Upper lobe of right lung (tissue), 1 donor: ENCODE data around the gene PEX14. TPM values are rescaled to one million over a fixed set of nuclear protein-coding genes. Genes with fewer than 3 reads are reported as not detected.
A peak's percentile ranks its signal among the peaks of the same experiment; 100 is the strongest.

Source experiments
- ATAC-seq: fragments of 200-7000 bp; cut with Tn5 transposase; one replicate; pipeline ENCODE4 v1.9.1; 2020; ENCODE audit warnings: mild to moderate bottlenecking, moderate library complexity
- DNase-seq: peaks from one replicate; pipeline ENCODE4 v3.0.0-alpha.2; 2020
- H3K27ac ChIP-seq: fragments of 200-600 bp; one replicate; pipeline ENCODE4 v1.8.0; 2022
- H3K27me3 ChIP-seq: fragments of 200-600 bp; one replicate; pipeline ENCODE4 v1.8.0; 2022; ENCODE audit warnings: mild to moderate bottlenecking
- H3K36me3 ChIP-seq: fragments of 200-600 bp; one replicate; pipeline ENCODE4 v1.8.0; 2022
- H3K4me1 ChIP-seq: fragments of 200-600 bp; one replicate; pipeline ENCODE4 v1.8.0; 2022
- H3K4me3 ChIP-seq: fragments of 200-600 bp; one replicate; pipeline ENCODE4 v1.8.0; 2022; ENCODE audit warnings: mild to moderate bottlenecking
- H3K9me3 ChIP-seq: fragments of 200-600 bp; one replicate; pipeline ENCODE4 v1.8.0; 2022
- intact Hi-C: fragments of 100-400 bp; cut with DNase I; formaldehyde crosslinking; loops from one replicate; pipeline ENCODE4 v1.11.0; 2022
- total RNA-seq: library from RNA; stranded (reverse); fragmentation: NEBNext Ultra II Directional; extraction: Animal tissue kit (Norgen Biotek cat#: 25700); gene quantifications from one replicate; pipeline ENCODE4 v1.2.1, GENCODE V29; 2021
- TF ChIP-seq, protein P1 (sequence below): fragments of 200-600 bp; IDR thresholded peaks from one replicate; pipeline ENCODE4 v1.8.0; 2022; ENCODE audit warnings: antibody characterized with exemption
- donor health status: DM: no; HTN: yes; CAD: no; lungs with severe emphysema.

PEX14 gene
- total RNA-seq, 1 donor from 2014 or later, result 25.8 TPM

- no peaks in the 10 kb centered on the region for H3K27me3 ChIP-seq
- no peaks in the 10 kb centered on the region for H3K4me1 ChIP-seq
- intact Hi-C loops, result no loop called here
- no peaks in the 10 kb centered on the region for H3K9me3 ChIP-seq
- ATAC-seq, result peak; percentile 55
- no peak overlapping the region for H3K27ac ChIP-seq
- H3K4me3 ChIP-seq, result no peak overlapping the region
- DNase-seq, result no peak
- TF ChIP-seq, protein P1, sequence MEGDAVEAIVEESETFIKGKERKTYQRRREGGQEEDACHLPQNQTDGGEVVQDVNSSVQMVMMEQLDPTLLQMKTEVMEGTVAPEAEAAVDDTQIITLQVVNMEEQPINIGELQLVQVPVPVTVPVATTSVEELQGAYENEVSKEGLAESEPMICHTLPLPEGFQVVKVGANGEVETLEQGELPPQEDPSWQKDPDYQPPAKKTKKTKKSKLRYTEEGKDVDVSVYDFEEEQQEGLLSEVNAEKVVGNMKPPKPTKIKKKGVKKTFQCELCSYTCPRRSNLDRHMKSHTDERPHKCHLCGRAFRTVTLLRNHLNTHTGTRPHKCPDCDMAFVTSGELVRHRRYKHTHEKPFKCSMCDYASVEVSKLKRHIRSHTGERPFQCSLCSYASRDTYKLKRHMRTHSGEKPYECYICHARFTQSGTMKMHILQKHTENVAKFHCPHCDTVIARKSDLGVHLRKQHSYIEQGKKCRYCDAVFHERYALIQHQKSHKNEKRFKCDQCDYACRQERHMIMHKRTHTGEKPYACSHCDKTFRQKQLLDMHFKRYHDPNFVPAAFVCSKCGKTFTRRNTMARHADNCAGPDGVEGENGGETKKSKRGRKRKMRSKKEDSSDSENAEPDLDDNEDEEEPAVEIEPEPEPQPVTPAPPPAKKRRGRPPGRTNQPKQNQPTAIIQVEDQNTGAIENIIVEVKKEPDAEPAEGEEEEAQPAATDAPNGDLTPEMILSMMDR, result no peak
- no peaks in the 10 kb centered on the region for H3K36me3 ChIP-seq
Measured at GRCh38 chr1:10546896-10547295, 72.1 kb downstream of the PEX14 start.

DNA sequence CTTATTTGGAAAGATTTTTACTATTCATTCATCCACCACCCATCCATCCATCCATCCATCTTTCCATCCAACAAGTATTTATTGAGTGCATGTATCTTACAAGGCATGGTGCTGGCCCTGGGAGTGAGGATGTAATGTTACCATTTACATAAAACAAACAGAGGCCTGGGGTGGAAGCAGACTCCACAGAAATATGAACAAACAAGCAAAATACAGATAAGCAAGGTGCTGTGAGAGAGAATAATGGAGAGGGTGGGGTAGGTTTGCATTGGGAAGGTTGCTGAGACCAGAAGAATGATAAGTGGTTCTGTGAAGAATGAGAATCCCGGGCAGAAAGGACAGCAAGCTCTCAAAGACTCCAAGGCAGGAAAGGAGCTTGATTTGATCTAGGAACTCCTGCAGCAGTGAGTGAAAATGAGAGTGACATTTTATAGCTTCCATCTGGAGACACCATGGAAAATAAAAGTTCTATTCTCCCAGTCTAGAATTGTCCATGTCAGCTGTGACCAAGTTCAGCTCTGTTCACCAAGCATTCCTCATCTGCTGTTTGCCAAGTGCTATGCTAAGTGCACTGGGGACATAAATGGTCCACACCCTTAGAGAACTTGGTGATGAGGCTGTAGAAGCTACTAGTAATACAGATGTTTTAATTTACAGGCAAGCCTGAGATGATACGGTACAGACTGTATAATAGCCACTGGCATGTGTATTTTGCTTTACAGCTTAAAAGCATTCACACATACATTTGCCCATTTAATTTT is 75.3 kb downstream of the PEX14 start:
- H3K27me3 ChIP-seq, result no peaks in the 10 kb centered on the region
- DNase-seq (no peak), ATAC-seq (peak; percentile 68)
- no peaks in the 10 kb centered on the region for H3K36me3 ChIP-seq
- H3K27ac ChIP-seq, result no peak overlapping the region
- TF ChIP-seq, protein P1, result no peak
- no peaks in the 10 kb centered on the region for H3K9me3 ChIP-seq
- no peak overlapping the region for H3K4me3 ChIP-seq
- intact Hi-C loops, result no loop called here
- no peaks in the 10 kb centered on the region for H3K4me1 ChIP-seq

DNA sequence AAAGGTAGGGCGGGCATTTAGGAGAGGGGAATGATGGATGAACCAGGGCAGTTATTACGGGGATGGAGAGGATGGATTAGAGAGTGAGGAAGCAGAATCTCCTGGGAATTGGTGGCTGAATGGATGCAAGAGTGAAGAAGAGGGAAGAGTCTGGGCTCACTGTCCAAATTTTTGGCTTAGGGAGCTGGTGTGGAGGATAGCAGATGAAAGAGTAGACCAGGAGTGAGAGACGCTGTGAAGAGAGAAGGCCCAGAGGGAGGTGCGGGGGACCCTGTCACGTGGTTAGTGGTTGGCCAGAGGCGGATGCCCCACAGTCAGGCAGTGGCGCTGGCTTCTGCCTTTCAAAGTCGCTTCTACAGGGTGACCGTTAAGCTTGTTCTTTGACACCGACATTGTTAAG is 78.4 kb downstream of the PEX14 start:
- Histone ChIP-seq H3K4me3 (no peak overlapping the region), H3K27me3 (no peaks in the 10 kb centered on the region), H3K4me1 (no peaks in the 10 kb centered on the region), H3K9me3 (no peaks in the 10 kb centered on the region), H3K27ac (no peak overlapping the region), H3K36me3 (no peaks in the 10 kb centered on the region)
- ATAC-seq (no peak), DNase-seq (no peak)
- TF ChIP-seq, protein P1, result no peak
- intact Hi-C loops, result no loop called here

GRCh38 chr1:10555635-10556429 is 81.1 kb downstream of the PEX14 start:
- Histone ChIP-seq H3K4me1 (no peaks in the 10 kb centered on the region), H3K27ac (no peak overlapping the region), H3K4me3 (no peak overlapping the region), H3K9me3 (no peaks in the 10 kb centered on the region), H3K36me3 (no peaks in the 10 kb centered on the region), H3K27me3 (no peaks in the 10 kb centered on the region)
- ATAC-seq, result peak; percentile 45
- no peak for DNase-seq
- intact Hi-C loops, result no loop called here
- TF ChIP-seq, protein P1, result no peak

DNA sequence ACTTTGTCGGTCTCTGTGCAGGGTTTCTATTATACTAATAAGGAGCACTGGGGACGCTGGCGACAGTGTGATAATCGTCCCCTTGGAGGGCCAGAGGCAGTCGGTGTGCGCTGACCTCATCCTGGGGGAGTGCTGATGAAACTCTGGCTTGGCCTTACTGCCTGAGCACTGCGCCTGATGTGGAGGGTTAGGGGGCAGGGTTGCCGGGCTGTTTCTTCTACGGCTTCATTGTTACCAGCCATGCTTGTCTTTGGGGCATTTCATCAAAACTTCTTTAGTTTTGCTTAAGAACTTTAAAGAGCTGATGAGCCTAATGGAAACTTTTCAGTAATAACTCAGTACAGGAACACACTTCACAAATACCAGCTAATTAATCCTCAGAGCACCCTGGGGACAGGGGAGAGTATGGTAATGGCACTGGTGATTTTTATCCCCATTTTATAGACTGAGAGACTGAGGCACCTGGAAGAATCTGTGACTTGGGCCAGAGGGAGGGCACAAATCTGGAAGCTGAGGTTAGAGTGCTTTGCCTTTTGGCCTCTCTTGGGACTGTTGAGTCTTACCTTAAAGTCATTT is 81.8 kb downstream of the PEX14 start:
- no peak for ATAC-seq
- intact Hi-C loops, result no loop called here

More for the DNA sequence above, 81.8 kb downstream of the PEX14 start:
- DNase-seq, result no peak
- TF ChIP-seq, protein P1, result no peak
- Histone ChIP-seq H3K27me3 (no peaks in the 10 kb centered on the region), H3K9me3 (no peaks in the 10 kb centered on the region), H3K36me3 (no peaks in the 10 kb centered on the region), H3K27ac (no peak overlapping the region), H3K4me3 (no peak overlapping the region), H3K4me1 (no peaks in the 10 kb centered on the region)
